Measurements from ENCODE around the gene KIF18B.

The KIF18B gene

DNA sequence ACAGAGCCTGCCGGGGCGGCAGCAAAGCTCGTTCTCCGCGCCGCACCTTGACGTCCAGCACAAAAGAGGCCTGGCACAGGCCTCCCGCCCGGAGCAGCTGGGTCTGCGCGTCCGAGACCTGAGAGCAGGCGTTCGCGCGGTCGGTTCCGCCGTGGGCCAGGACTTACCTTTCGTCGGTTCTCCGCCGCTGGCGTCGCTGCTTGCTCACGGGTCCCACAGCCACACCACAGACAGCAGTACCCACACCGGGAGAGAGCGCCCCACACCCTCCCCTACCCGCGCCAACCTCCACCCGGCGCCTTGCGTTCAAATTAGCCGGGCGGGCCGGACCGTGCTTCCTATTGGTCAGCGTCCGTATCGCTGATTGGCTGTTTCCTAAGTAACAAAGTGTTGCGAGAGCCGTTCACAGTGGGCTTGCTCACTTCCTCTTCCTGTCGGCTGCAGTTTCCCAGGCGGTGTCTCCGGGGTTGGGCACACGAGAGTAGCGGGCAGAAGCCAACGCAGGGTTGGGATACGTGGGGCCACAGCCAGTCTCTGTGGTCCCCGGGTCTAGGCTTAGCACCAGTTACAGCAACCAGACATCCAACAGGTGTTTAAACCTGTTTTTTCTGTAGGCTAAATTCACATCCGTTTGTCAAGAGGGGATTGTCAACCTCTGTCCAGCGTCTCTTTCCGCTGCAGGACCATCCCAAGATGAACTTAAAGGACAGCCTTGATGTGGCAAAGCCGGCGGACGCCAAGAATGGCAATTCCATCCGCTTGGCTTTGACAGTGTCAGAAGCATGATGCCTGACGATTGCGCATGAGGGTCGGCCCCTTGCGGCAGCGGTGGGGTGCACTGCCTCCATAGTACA is at the start of gene KIF18B:
Gene KIF18B, minus strand, starts transcription at position 313 of the 854 bp plus-strand sequence. CDS start 11,429 bp downstream, outside the sequence.
- peak; percentile 98 for DNase-seq

DNA sequence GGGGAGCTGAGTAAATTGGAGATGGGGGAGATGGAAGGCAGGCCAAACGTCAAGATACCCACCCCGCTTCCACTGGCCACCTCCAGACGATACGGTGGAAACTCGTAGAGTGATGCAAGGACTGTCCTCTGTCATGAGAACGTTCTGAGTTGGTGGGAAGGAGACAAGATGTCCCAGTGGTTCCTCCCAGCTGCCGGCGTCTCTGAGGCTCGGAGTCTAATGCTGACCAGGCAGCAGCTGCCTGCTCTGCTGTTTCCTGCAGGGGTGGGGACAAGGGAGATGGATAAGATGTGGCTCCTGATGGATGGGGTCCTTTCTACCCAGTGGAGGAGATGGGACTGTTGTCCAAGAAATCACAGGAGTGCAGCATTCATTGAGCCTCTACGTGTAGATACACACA is 48.7 kb upstream of the KIF18B start:
- DNase-seq = no peak

DNA sequence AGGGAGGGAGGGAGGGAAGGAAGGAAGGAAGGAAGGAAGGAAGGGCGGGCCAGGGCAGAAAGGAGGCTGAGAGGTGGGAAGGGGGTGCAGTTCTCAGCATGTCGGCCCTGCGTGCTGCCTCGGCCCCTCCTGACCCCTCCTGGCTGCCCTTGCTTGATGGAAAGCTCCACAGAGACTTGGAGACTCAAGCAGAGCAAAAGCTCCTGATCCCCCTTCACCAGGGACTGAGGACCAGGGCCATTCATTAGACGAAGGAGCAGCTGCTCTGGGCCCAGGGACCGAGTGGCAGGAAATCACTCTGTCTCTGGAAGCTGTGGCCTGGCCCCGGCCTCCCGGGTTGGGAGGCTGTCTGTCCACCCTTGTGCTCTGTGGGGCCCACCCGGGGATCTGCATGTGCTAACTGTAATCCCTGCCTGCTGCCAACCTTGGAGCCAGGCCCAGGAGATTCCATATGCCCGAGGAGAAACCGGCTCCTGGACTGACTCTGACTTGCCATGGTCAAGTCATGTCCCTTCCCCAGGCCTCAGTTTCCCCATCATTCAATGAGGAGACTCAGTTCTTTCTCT is 47.9 kb upstream of the KIF18B start:
- no peak for DNase-seq

DNA sequence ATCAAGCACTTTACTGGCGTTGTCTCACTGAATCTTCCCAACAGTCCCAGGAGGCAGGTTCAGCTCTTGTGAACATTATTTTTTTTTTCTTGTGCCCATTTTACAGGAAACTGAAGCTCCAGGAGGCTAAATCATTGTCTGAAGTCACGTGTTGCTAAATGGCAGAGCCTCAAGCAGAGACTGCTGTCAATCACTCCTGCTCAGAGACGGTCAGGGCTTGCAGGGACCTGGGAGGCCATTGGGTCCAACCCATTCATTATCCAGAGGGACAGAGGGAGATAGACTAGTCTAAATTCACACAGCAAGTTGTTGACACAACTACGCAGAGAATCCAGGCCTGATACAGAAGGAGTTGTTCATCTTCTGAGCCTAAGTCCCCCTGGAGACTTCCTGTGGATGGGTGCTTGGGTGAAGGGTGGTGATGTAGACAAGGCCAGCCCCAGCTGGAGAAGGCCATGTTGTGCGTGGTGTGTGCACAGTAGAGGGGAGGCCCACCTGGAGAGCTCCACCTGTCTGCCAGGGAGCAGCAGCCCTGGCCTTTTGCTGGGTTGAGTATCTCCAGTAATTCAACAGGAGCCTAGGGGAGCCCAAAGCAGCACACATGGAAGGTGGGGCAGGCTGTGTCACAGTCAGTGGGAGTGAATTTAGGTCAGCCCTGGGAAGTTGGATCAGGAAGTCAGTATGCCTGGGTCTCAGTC is 44.8 kb upstream of the KIF18B start:
- DNase-seq = no peak

DNA sequence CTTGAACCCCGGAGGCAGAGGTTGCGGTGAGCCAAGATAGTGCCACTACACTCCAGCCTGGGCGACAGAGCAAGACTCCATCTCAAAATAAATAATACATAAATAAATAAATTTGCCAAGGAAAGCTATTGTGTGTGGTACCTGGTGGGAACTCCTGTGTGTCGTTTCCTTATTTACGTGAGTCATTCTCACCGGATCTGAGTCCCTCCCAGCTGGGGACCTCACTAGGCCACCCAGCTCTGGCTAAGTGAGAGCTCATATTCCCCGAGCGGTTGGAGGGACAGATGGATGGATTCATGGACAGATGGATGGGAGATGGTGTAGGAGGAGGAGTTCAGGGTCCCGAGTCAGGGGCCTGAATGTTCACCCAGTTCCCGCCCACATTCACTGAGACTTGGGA is 43.4 kb upstream of the KIF18B start:
- DNase-seq = no peak

DNA sequence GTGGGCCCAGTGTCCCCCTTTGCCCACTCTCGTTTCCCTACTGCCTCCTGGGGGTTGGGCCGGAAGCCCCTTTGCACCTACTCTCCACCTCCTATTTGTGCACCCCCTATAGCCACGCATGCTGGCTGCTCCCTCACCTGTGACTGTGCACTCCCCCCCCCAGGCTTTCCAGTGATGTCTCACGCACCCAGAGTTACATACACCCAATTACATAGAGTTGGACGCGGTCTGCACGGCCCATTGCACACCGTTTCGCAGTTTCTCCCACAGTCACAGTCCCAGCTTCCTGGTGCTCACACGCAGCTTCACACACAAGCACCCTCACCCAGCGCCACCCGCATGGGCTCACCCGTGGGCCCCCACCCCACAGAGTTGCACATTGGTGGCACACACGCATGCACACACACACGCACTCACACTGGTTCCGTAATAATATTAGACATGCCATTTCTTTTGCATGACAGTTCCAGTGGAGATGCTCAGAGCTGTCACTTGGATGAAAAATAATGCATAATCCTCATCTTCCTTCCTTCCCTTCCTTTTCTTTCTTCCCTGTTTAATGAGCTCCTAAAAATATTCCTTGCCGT is 42.1 kb upstream of the KIF18B start:
- no peak for DNase-seq

DNA sequence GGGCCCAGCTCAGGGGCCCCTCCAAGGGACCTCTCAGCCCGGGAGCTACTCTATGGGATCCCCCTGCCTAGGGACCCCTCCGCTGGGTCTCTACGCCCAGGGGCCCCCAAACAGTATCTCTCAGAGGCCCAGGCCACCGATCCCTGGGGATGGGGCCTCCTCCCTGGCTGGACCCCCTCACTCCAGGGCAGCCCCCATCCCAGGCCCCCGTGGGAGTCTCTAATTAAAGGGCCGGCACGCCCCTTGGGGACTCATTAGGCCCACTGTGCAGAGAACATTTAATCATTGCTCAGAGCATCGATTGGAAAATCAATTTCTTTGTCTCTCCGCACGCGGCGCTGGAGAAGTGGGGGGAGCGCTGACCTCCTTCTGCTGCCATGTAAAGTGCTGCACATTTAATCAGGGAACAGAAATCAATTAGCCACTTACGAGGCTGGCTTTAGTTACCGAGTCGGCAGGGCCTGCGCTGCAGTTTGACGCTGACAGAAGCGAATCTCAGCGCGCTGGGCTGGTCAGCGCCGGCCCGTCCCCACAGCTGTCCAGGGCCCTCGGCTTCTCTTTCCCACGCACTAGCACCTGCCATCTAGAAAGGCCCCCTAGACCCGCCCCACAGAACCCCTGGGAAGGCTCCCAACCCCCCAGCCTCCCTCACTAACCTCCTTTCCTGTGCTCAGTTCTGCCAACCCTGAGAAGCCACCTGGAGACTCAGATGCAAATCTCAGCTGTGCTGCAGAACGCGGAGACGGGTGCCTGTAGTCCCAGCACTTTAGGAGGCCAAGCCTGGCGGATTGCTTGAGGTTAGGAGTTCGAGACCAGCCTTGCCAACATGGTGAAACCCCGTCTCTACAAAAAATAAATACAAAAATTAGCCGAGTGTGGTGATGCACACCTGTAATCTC is 40.7 kb upstream of the KIF18B start:
- no peak for DNase-seq

DNA sequence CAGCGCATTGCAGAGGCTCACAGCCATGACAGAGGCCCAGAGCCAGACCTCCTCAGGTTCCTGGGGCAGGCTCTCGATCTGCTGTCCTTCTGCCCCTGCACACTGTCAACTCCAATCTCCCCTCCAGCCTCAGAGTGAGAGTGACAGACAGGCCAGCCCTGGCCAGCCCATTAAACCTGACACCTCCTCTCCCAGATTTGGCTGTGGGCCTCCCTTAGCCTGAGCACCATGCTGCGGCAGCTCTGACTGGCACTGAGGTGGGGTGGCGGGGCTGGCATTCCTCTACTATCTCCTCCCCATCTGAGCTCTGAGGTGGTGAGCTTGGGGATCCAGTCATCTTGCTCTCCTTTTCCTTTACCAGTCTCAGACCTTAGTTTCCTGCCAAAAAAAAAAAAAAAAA is 36.0 kb upstream of the KIF18B start:
- DNase-seq = no peak

DNA sequence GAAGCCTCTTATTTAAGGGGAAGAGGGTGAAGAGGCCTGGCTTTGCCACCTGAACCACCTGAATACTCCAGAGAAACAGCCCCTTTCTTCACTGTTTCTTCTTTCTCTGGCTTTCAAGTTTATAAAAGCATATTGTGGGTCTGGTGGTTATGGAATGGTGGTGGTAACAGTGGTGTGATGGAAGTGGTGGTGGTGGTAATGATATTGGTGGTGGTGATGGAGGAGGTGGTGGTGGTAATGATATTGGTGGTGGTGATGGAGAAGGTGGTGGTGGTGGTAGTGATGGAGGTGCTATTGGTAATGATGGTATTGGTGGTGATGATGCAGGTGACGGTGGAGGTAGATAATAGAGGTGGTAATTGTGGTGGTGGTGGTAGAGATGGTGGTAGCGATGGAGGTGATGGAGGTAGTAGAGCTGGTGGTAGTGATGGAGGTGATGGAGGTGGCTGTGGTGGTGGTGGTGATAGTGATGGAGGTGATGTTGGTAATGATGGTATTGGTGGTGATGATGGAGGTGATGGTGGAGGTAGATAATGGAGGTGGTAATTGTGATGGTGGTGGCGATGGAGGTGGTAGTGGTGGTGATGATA is 34.6 kb upstream of the KIF18B start:
- DNase-seq = no peak

DNA sequence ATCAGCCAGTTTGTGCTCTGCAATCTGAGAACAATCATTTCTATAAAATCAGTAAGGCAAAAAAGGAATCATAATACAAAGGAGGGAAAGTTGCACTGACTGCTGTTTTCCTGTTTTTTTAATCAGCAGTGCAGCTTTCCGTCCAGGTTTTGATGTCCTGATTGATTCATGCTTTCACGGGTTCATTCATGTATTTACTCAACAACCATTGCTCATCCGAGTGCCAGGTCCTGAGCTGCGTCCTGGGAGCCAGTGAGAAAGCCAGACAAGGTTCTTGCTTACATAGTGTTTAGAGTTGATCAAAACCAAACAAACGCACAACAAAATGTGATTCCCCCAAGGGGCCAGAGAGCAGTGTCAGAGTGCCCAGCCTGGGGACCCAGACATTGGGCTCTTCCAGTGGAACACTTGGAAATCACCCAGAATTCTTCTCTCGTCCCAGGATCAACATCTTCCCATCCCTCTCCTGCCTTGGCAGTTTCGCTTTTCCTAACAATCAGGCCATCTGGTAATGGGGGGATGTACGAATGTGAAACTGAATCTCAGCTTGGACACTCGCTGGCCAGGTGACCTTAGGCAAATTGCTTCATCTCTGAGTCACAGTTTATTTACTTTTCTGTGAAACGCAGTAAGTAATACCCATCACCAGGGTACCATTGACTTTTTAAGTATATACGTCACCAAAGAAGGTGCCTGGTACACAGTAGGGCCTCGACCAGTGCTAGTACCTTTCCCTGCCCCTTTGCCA is 33.8 kb upstream of the KIF18B start:
- no peak for DNase-seq

DNA sequence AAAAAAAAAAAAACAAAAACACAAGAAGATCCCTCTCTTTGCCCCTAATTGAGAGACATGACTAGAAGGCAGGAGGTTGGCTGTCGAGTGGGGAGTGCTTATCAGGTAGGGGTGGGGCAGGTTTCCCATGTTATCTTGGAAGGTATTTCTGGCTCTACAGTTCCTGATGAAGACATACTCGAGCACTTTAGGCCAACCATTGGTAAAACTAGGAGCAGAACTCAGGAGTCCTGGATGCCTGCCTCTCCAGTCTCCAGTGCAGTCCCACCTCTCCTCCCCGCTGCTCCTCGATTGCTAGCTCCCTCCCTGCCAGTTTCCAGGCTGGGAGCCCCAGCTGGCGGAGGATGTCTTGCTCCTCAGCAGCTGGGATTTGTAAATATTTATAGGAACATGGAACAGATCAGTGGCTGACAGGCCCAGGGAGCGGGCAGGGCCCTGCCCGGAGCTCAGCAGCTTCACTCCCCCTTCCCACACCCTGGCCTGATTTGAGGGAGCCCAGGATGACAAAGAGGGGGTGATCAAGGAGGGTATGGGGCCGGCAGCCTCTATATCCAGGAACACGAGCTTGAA is 31.9 kb upstream of the KIF18B start:
- no peak for DNase-seq

DNA sequence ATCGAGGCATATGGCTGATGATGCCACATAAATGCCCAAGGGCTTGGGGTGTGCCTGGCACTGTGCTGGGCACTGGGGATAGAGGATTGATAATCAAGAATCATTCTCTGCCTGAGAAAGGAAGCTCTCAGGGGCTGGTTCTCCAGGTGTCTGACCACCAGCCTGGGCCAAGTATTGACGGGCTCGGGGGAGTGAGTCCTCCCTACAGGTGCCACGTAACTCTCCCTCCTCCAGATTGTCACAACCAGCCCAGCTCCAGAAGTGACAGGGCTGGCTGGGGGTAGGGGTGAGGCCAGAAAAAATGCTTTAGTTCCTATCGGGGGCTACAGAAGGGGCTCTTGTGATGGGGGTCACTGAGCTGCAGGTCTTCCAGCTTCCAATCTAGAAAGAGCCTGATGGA is 31.2 kb upstream of the KIF18B start:
- DNase-seq = no peak

DNA sequence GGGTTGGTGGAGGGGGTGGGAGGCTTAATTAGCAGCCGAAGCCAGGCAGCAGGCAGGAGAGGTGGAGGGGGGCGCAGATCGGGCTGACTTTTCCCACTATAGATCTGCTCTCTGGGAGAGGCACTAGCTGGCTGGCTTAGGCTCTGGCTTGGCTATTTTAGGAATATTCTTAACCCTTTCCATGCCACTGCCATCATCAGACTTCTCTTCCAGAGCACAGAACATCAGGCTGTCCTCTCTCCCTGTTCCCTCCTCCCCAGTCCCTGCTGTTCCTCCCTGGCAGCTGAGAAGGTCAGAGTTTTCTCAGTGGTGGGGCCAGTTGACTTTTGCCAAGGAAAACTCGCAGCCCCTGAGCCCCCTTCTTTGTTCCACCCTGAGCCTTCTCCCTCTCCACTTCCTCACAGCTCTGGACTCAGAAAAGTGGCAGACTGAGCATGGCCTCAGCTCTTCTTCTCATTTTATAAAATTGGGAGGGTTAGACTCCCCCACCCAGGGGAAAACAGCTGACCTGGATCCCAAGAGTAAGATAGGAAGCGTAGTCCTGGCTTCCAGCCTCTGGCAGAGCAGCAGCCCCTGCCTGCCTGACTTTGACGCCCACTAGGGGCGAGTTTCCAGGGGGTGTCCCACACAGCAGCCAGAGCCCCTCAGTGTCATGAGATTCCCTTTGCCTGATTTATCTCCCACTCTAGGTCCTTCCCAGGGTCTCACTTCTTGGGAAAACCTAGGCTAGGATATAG is 30.4 kb upstream of the KIF18B start:
- no peak for DNase-seq

DNA sequence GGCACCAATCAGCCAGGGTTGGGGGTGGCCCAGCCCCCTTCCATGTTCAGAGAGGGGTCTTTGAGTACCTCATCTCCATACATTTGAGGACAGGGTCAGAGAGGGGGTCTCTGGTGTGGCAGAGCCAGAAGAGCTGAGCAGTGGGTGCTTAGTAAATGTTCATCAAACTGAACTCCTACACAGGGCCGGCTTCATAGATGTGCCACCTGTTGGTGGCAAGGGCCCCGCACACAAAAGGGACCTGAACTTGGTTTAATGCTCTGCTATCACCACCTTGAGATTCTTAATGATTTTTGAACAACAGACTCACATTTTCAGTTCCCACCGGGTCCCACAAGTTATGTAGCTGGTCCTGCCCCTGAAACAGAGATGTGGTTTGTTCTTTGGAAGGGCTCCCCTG is 29.5 kb upstream of the KIF18B start:
- no peak for DNase-seq

DNA sequence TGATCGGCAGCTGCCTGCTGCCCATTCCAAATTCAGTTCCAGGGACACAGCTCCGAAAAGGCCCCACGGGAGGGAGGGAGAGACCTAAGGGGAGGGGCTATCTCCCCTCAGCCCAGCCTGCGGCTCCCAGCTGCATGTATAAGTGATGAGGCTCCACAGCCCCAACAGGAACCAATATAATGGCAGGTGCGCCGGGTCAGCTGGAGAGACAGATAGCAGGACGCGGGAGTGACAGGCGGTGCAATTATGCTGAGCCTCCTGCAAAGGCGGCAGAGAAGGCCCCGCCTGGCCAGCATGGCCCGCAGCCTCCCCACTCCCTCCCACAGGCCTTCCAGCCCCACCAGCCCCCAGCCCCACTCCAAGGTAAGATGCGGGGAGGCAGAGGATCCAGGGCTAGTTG is 28.6 kb upstream of the KIF18B start:
- no peak for DNase-seq

DNA sequence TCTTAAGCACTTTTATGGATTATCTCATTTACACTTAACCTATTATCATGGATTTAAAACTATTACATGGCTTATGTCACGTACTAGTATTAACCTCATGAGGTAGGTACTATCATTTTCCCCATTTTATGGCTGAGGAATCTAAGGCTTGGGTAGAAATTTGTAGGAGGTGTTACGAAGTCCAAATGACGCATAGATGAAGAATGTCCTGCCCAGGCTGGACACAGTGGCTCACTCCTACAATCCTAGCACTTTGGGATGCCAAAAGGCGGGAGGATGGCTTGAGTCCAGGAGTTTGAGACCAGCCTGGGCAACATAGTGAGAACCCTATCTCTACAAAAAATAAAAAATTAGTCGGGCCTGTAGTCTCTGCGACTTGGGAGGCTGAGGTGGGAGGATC is 25.4 kb upstream of the KIF18B start:
- DNase-seq = no peak

DNA sequence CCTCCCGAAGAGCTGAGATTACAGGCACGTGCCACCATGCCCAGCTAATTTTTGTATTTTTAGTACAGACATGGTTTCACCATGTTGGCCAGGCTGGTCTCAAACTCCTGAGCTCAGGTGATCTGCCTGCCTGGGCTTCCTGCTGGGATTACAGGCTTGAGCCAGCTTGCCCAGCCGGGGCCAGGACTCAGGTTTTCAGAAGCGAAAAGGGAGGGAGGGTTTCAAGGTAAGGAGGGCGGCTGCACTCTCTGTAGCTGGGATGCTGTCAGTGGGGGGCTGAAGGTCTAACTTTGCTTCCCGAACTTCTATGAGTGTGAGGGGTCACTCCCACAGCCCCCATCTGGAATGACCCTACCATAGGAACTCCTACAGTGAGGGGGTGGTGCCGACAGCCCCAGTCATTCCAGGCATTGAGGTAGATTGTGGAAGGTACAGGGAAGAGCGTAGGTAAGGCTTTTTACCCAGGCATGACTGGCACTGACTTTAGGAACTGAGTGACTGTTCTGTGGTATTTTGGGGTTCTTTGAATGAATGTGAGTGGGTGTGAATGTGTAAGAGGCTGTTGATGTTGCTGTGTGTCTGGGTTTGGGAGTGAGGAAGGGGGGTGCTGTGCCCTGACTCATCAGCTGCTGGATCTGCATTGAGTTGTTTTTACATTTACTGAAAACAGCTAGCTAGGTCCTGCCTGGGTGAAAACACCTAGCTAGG is 24.4 kb upstream of the KIF18B start:
- no peak for DNase-seq

DNA sequence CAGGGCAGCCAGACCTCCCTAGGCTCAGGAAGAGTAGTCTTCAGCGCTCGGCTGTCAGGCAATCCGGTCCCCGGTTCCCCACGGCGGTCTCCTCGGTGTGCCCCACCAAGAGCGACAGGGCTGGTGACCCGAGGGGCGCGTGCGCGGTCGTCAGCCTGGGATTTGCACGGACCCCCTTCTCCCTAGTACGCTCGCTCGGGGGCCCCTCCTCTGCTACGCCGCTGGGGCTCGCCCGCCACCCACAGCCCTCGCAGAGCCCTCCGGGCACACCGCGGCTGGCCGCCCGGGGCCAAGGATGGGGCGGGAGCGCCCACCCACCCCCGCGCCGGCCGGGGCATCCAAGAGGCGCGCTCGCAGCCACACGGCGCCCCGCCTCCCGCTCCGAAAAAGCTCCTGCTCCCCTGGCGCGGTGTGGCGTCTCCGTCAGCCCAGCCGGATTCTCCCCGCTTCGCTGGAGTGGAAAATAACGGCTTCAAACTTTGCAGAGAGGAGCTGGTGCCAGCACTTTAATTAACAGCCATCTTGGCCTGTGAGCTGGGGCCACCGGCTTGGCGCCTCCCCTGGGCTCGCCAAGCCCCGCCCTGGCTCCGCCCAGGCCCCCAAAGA is 22.7 kb upstream of the KIF18B start:
- no peak for DNase-seq

DNA sequence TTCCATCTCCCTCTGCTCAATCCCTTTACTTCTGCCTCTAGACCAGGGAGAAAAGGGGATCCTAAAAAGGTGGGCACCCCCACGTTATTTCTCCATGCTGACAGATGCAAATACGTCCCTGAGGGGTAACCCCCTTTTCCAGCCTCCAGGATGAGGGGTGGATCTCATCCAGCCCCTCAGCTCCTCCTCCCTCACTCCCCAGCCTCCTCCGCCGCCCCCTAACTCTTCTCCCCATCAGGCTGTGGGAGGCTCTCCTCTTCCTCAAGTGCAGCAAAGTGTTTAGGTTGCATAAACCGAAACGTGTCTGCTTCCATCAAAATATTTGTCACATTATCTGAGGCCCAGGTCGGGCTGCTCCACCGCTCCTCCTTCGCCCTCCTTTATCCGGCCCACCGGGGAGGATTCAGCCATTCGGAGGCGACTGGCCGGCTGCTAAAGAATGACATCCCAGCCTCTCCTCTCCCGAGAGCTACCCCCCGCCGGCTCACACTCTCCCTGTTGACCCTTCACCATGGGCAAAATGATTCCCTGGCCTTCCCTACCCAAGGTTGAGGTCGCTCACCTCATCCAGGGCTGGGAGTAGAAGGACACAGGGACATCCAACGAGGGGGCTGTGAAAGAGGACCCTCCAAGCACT is 21.7 kb upstream of the KIF18B start:
- DNase-seq = no peak

Data from hematopoietic multipotent progenitor cell treated with erythropoietin and hydrocortisone succinate and interleukin-3 and kit ligand, for 8 days (in vitro differentiated cells).